ENCODE results near the gene FNDC11. TPM values are rescaled to one million over a fixed set of nuclear protein-coding genes. Genes with fewer than 3 reads are reported as not detected.

FNDC11 gene
- total and polyA plus RNA-seq, 4 donors, result 0.57 to 0.84 TPM; not detected in 2

DNA sequence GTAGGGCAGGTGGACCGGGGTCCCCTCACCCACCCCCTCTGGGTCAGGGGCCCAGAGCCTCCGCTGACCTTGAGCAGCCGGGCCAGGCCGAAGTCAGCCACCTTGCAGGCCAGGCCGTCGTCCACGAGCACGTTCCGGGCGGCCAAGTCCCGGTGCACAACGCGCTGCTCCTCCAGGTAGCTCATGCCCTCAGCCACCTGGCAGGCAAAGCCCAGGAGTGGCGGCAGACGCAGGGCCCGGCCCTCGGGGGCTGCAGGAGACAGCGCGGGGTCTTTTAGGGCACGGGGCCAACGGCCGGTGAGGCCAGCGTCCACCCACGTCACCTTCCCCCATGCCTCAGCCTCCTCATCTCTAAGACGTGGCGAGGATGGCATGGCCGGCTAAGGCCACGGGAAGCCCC, 12.6 kb upstream of the FNDC11 start:
- WGBS, 2 donors, result 92 to 95% methylated on average over 28 of the region's 28 CpGs
- Histone ChIP-seq H3K9me3 (ENCODE audit: control insufficient read depth, low read length) (no peaks in the 10 kb centered on the region), H3K27me3 (ENCODE audit: control insufficient read depth in 1 of 2, insufficient read depth in 2 of 2, low read length in 1 of 2) (no peaks in the 10 kb centered on the region), H3K4me1 (ENCODE audit: control insufficient read depth in 1 of 2, insufficient read depth in 2 of 2, low read length in 2 of 2) (no peaks in the 10 kb centered on the region), H3K27ac (ENCODE audit: low read depth in 1 of 2, low read length in 2 of 2) (no peak overlapping the region), H3K36me3 (ENCODE audit: control insufficient read depth in 1 of 2, insufficient read depth in 2 of 2, low read length in 1 of 2) (no peaks in the 10 kb centered on the region), H3K4me3 (ENCODE audit: low read length in 2 of 2) (no peak overlapping the region)
- intact Hi-C loops (cut with DNase I), result no loop called here
- DNase-seq, result no peak
- ATAC-seq (ENCODE audit: low FRiP score), result no peak

DNA sequence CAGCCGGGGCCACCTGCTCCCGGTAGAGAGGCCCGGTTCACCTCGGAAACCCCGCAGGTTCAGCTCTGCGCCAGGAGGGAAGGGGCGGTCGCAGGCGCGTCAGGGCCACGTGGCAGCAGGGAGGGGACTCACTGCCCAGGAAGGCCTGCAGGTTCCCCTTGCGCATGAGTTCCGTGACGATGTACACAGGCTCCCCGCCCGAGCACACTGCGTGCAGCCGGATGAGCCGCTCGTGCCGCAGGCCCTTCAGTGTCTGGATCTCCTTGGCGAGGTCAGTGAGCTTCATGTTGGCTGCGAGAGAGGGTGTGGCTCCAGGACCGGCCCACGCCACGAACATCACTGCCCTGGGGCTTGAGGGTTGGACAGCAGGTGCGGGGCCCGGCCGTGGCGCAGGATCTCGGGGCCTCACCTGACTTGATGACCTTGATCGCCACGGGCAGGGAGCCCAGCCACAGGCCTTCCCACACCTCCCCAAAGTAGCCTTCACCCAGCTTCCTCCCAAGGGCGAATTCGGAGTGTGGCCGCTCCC, 11.9 kb upstream of the FNDC11 start:
- H3K27ac ChIP-seq (ENCODE audit: low read depth in 1 of 2, low read length in 2 of 2), result no peak overlapping the region
- no peaks in the 10 kb centered on the region for H3K9me3 ChIP-seq (ENCODE audit: control insufficient read depth, low read length)
- H3K4me1 ChIP-seq (ENCODE audit: control insufficient read depth in 1 of 2, insufficient read depth in 2 of 2, low read length in 2 of 2), result no peaks in the 10 kb centered on the region
- no peak overlapping the region for H3K4me3 ChIP-seq (ENCODE audit: low read length in 2 of 2)
- intact Hi-C loops (cut with DNase I), result no loop called here
- H3K36me3 ChIP-seq (ENCODE audit: control insufficient read depth in 1 of 2, insufficient read depth in 2 of 2, low read length in 1 of 2), result no peaks in the 10 kb centered on the region
- no peaks in the 10 kb centered on the region for H3K27me3 ChIP-seq (ENCODE audit: control insufficient read depth in 1 of 2, insufficient read depth in 2 of 2, low read length in 1 of 2)
- WGBS, 2 donors, result 86 to 90% methylated on average over 36 of the region's 36 CpGs
- DNase-seq (no peak), ATAC-seq (ENCODE audit: low FRiP score) (no peak)

DNA sequence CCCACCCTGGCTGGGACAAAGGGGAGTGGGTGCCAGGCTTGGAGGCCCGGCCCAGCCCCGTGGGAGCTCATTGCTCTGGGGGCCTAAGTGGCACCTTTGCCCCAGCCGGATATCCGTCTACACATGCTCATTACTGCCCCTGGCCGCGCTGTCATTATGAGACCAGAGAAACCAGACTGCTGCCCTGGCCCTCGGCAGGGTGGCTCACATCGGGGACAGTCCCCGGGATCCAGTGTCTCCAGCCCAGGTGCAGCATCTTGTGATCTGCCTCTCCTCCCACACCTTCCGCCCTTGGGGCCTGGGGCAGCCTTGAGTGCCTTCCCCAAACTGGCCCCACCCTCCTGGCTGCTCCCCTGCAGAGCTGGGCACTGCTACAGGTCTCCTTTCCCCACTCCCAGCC, 11.3 kb upstream of the FNDC11 start:
- no peaks in the 10 kb centered on the region for H3K36me3 ChIP-seq (ENCODE audit: control insufficient read depth in 1 of 2, insufficient read depth in 2 of 2, low read length in 1 of 2)
- no peaks in the 10 kb centered on the region for H3K4me1 ChIP-seq (ENCODE audit: control insufficient read depth in 1 of 2, insufficient read depth in 2 of 2, low read length in 2 of 2)
- H3K4me3 ChIP-seq (ENCODE audit: low read length in 2 of 2), result no peak overlapping the region
- WGBS, 2 donors, result 82 to 87% methylated on average over 10 of the region's 10 CpGs
- no peak for DNase-seq
- intact Hi-C loops (cut with DNase I), result no loop called here
- no peaks in the 10 kb centered on the region for H3K9me3 ChIP-seq (ENCODE audit: control insufficient read depth, low read length)
- no peak overlapping the region for H3K27ac ChIP-seq (ENCODE audit: low read depth in 1 of 2, low read length in 2 of 2)
- ATAC-seq (ENCODE audit: low FRiP score), result no peak
- no peaks in the 10 kb centered on the region for H3K27me3 ChIP-seq (ENCODE audit: control insufficient read depth in 1 of 2, insufficient read depth in 2 of 2, low read length in 1 of 2)

DNA sequence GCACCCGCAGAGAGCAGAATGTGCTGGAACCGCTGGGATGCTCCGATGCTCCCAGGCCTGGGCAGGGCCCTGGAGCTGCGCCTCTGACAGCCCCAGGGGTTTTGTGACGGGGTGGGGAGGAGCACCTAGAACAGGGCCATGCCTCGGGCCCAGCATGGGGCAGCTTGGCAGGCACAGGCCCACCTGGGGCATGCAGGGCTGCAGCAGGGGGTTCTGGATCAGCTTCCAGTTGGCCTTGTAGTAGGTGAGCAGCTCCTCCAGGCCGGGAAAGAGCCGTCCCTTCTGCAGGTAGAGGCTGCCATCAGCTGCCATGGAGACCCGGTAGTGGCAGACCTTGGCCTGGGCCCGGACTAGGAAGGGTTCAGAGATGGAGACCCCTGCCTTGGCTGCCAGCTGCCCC, 10.8 kb upstream of the FNDC11 start:
- Histone ChIP-seq H3K4me1 (ENCODE audit: control insufficient read depth in 1 of 2, insufficient read depth in 2 of 2, low read length in 2 of 2) (no peaks in the 10 kb centered on the region), H3K9me3 (ENCODE audit: control insufficient read depth, low read length) (no peaks in the 10 kb centered on the region), H3K27ac (ENCODE audit: low read depth in 1 of 2, low read length in 2 of 2) (no peak overlapping the region), H3K36me3 (ENCODE audit: control insufficient read depth in 1 of 2, insufficient read depth in 2 of 2, low read length in 1 of 2) (no peaks in the 10 kb centered on the region), H3K27me3 (ENCODE audit: control insufficient read depth in 1 of 2, insufficient read depth in 2 of 2, low read length in 1 of 2) (no peaks in the 10 kb centered on the region), H3K4me3 (ENCODE audit: low read length in 2 of 2) (no peak overlapping the region)
- ATAC-seq (ENCODE audit: low FRiP score), result no peak
- no peak for DNase-seq
- intact Hi-C loops (cut with DNase I), result no loop called here
- WGBS, 2 donors, result 90 to 91% methylated on average over 10 of the region's 10 CpGs

DNA sequence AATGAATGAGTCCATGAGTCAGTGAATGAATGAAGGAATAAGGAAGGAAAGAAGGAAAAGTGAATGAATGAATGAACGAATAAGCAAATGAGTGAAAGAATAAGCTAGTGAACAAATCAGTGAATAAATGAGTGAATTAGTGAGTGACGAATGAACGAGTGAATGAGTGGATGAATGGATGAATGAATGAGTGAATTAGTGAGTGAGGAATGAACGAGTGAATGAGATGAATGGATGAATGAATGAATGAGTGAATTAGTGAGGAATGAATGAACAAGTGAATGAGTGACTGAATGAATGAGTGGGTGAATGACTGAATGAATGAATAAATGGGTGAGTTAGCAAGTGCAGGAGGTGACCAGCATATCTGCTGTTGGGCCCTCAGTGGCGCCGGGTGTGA, 10.2 kb upstream of the FNDC11 start:
- H3K4me3 ChIP-seq (ENCODE audit: low read length in 2 of 2), result no peak overlapping the region
- H3K27me3 ChIP-seq (ENCODE audit: control insufficient read depth in 1 of 2, insufficient read depth in 2 of 2, low read length in 1 of 2), result no peaks in the 10 kb centered on the region
- no peaks in the 10 kb centered on the region for H3K4me1 ChIP-seq (ENCODE audit: control insufficient read depth in 1 of 2, insufficient read depth in 2 of 2, low read length in 2 of 2)
- no peaks in the 10 kb centered on the region for H3K36me3 ChIP-seq (ENCODE audit: control insufficient read depth in 1 of 2, insufficient read depth in 2 of 2, low read length in 1 of 2)
- no peak for ATAC-seq (ENCODE audit: low FRiP score)
- no peaks in the 10 kb centered on the region for H3K9me3 ChIP-seq (ENCODE audit: control insufficient read depth, low read length)
- DNase-seq, result no peak
- no peak overlapping the region for H3K27ac ChIP-seq (ENCODE audit: low read depth in 1 of 2, low read length in 2 of 2)
- intact Hi-C loops (cut with DNase I), result no loop called here
- 85 to 87% methylated on average over 6 of the region's 6 CpGs for WGBS, 2 donors

DNA sequence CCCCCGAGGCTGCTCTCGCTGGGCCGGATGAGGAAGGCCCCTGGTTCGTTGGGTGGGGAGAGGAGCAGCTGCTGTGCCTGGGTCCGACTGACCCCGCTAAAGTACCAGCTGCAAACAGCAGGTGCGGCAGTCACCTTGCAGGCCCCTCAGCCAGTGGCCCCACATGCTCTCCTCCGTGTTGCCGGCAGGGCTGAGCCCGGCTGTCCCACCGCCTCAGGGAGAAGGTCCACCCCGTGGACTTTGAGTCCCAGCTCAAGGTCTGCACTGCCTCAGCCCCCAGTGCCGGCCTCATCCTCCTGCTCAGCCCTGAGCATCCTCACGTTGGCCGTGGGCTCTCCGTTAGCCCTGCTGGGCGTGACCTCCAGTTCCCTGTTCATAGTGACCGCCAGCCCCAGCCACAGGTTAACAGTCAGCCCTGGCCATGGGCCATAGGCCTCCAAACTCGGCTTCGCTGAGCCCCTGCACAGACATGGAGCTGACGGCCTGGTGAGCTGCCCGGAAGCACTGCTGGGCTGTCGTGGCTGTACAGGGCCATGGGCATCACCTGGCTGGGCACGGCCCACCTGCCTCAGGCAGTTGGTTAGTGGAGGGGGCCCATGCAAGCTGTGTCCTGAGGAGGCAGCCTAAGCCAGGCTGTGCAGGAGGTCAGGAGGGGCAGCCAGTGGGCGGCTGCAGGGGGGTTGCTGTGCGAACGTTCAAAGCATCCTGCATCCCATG, 9.6 kb upstream of the FNDC11 start:
- WGBS, 2 donors, result 68 to 72% methylated on average over 27 of the region's 27 CpGs
- no peaks in the 10 kb centered on the region for H3K27me3 ChIP-seq (ENCODE audit: control insufficient read depth in 1 of 2, insufficient read depth in 2 of 2, low read length in 1 of 2)
- intact Hi-C loops (cut with DNase I), result no loop called here

DNA sequence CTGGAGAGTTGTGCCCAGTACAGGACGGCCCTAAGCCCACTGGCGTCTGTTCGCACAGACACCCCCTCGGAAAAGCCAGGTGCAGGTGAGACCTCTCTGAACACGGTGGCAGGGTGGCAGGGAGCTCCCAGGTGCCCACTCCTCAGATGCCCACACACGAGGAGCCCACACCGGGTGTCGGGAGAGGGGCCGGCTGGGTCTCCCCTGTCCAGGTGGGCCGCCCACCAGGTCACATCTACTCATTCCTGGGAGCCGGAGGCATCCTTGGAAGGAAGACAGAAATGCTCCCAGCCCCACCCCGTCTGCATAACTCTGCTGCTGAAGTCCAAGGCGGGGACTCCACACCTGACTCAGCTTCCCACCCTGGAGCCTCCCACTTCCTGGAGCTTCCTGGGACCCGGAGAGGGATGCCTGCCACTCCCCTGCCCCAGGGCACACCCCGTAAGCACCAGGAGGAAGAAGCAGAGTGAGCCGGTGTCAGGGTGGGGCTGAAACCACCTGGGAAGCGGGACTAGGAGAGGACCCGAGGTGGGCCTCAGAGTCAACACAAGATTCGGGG, 8.9 kb upstream of the FNDC11 start:
- no peak overlapping the region for H3K4me3 ChIP-seq (ENCODE audit: low read length in 2 of 2)
- ATAC-seq (ENCODE audit: low FRiP score) (no peak), DNase-seq (no peak)
- H3K4me1 ChIP-seq (ENCODE audit: control insufficient read depth in 1 of 2, insufficient read depth in 2 of 2, low read length in 2 of 2), result no peaks in the 10 kb centered on the region
- H3K9me3 ChIP-seq (ENCODE audit: control insufficient read depth, low read length), result no peaks in the 10 kb centered on the region
- H3K27me3 ChIP-seq (ENCODE audit: control insufficient read depth in 1 of 2, insufficient read depth in 2 of 2, low read length in 1 of 2), result no peaks in the 10 kb centered on the region
- 72 to 77% methylated on average over 19 of the region's 19 CpGs for whole genome bisulfite sequencing, 2 donors
- intact Hi-C loops (cut with DNase I), result no loop called here
- H3K36me3 ChIP-seq (ENCODE audit: control insufficient read depth in 1 of 2, insufficient read depth in 2 of 2, low read length in 1 of 2), result no peaks in the 10 kb centered on the region
- no peak overlapping the region for H3K27ac ChIP-seq (ENCODE audit: low read depth in 1 of 2, low read length in 2 of 2)

More for the DNA sequence above, 9.6 kb upstream of the FNDC11 start:
- H3K9me3 ChIP-seq (ENCODE audit: control insufficient read depth, low read length), result no peaks in the 10 kb centered on the region
- no peak overlapping the region for H3K27ac ChIP-seq (ENCODE audit: low read depth in 1 of 2, low read length in 2 of 2)
- H3K4me1 ChIP-seq (ENCODE audit: control insufficient read depth in 1 of 2, insufficient read depth in 2 of 2, low read length in 2 of 2), result no peaks in the 10 kb centered on the region
- DNase-seq (no peak), ATAC-seq (ENCODE audit: low FRiP score) (no peak)
- no peaks in the 10 kb centered on the region for H3K36me3 ChIP-seq (ENCODE audit: control insufficient read depth in 1 of 2, insufficient read depth in 2 of 2, low read length in 1 of 2)
- H3K4me3 ChIP-seq (ENCODE audit: low read length in 2 of 2), result no peak overlapping the region

DNA sequence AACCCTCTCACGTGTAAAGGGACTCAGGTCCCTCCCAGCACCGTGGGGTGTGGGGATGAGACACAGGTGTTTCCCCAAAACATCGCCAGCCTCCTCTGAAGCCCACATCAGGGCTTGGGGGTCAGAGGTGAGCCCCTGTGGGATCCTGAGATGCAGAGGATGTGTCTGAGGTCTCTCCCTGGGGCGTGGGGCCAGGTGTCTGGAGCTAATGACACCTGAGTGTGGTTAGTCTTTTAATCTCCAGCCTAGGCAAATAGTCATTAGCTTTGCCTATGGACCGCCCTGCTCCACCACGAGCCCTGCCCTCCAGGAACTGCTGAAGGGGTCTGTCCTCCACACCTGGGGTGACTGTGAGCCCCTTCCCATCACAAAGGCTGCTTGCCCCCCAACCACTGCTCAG, 8.1 kb upstream of the FNDC11 start:
- no peak for ATAC-seq (ENCODE audit: low FRiP score)
- Histone ChIP-seq H3K27me3 (ENCODE audit: control insufficient read depth in 1 of 2, insufficient read depth in 2 of 2, low read length in 1 of 2) (no peaks in the 10 kb centered on the region), H3K36me3 (ENCODE audit: control insufficient read depth in 1 of 2, insufficient read depth in 2 of 2, low read length in 1 of 2) (no peaks in the 10 kb centered on the region), H3K27ac (ENCODE audit: low read depth in 1 of 2, low read length in 2 of 2) (no peak overlapping the region), H3K4me1 (ENCODE audit: control insufficient read depth in 1 of 2, insufficient read depth in 2 of 2, low read length in 2 of 2) (no peaks in the 10 kb centered on the region), H3K4me3 (ENCODE audit: low read length in 2 of 2) (no peak overlapping the region), H3K9me3 (ENCODE audit: control insufficient read depth, low read length) (no peaks in the 10 kb centered on the region)
- intact Hi-C loops (cut with DNase I), result no loop called here
- DNase-seq, result no peak
- 64 to 69% methylated on average over 6 of the region's 6 CpGs for WGBS, 2 donors

Data from aorta (tissue), 5 donors.